HepG2 (cell line): ENCODE results near the gene SLC16A13. TPM values are rescaled to one million over a fixed set of nuclear protein-coding genes. Genes with fewer than 3 reads are reported as not detected.

ENCODE experiments used
- ATAD3A ChIP-seq: sonication (generic); formaldehyde crosslinking; IDR thresholded peaks from 2 replicates; pipeline ENCODE4 v1.4.0; 2020; ENCODE audit warnings: missing genetic modification reagents
- BCL6 ChIP-seq: IDR thresholded peaks from 2 replicates; pipeline ENCODE4 v1.6.1; 2016; ENCODE audit warnings: missing genetic modification reagents, missing compliant biosample characterization
- GFI1 ChIP-seq: sonication (generic); formaldehyde crosslinking; IDR thresholded peaks from 2 replicates; pipeline ENCODE4 v1.5.0; 2020; ENCODE audit warnings: missing genetic modification reagents, mild to moderate bottlenecking, borderline replicate concordance
- IKZF1 ChIP-seq: fragments of 450-650 bp; IDR thresholded peaks from 2 replicates; pipeline ENCODE4 v1.7.1; 2016
- KIAA2018 ChIP-seq: sonication (generic); formaldehyde crosslinking; IDR thresholded peaks from 2 replicates; pipeline ENCODE4 v1.5.0; 2020; ENCODE audit warnings: mild to moderate bottlenecking, missing genetic modification reagents, borderline replicate concordance
- MYC ChIP-seq: sonication (generic); formaldehyde crosslinking; IDR thresholded peaks from 2 replicates; pipeline ENCODE4 v1.9.0; 2021; ENCODE audit warnings: missing genetic modification reagents, borderline replicate concordance
- MZF1 ChIP-seq: sonication (generic); formaldehyde crosslinking; IDR thresholded peaks from 2 replicates; pipeline ENCODE4 v1.8.1; 2023; ENCODE audit warnings: mild to moderate bottlenecking, missing genetic modification reagents, borderline replicate concordance
- NAIF1 ChIP-seq: sonication (generic); formaldehyde crosslinking; IDR thresholded peaks from 2 replicates; pipeline ENCODE4 v1.5.0; 2020; ENCODE audit warnings: mild to moderate bottlenecking, missing genetic modification reagents, borderline replicate concordance
- NFE2 ChIP-seq: sonication (generic); formaldehyde crosslinking; IDR thresholded peaks from 2 replicates; pipeline ENCODE4 v1.4.0; 2020; ENCODE audit warnings: missing genetic modification reagents
- NFKBIZ ChIP-seq: IDR thresholded peaks from 2 replicates; pipeline ENCODE4 v1.6.1; 2018; ENCODE audit warnings: missing genetic modification reagents, missing compliant biosample characterization
- SUZ12 ChIP-seq: fragments of 150-350 bp; IDR thresholded peaks from 2 replicates; pipeline ENCODE4 v1.6.1; 2014; ENCODE audit warnings: low read depth, low read length
- ZFP91 ChIP-seq: sonication (generic); formaldehyde crosslinking; IDR thresholded peaks from 2 replicates; pipeline ENCODE4 v1.9.0; 2022; ENCODE audit warnings: missing genetic modification reagents, mild to moderate bottlenecking, borderline replicate concordance
- ZNF383 ChIP-seq: sonication (generic); formaldehyde crosslinking; IDR thresholded peaks from 2 replicates; pipeline ENCODE4 v1.4.0; 2020; ENCODE audit warnings: missing genetic modification reagents, mild to moderate bottlenecking, borderline replicate concordance
- ZNF432 ChIP-seq: sonication (generic); formaldehyde crosslinking; IDR thresholded peaks from 2 replicates; pipeline ENCODE4 v1.5.0; 2020; ENCODE audit warnings: missing genetic modification reagents, mild to moderate bottlenecking, borderline replicate concordance
- ZNF552 ChIP-seq: sonication (generic); formaldehyde crosslinking; IDR thresholded peaks from 2 replicates; pipeline ENCODE4 v1.9.0; 2022; ENCODE audit warnings: missing genetic modification reagents, mild to moderate bottlenecking, borderline replicate concordance
- ZNF580 ChIP-seq: IDR thresholded peaks from 2 replicates; pipeline ENCODE4 v1.6.1; 2016; ENCODE audit warnings: low read depth, borderline replicate concordance
- ZSCAN31 ChIP-seq: sonication (generic); formaldehyde crosslinking; IDR thresholded peaks from 2 replicates; pipeline ENCODE4 v1.5.0; 2020; ENCODE audit warnings: low read depth, mild to moderate bottlenecking, missing genetic modification reagents
- polyA plus RNA-seq, 8 experiments: library from polyadenylated mRNA; depleted of rRNA in 3 of 8; stranded (reverse) in 7 of 8; unstranded in 1 of 8; fragments of >200 nt; fragmentation: Illumina TruSeq in 4 of 8; extraction: Trizol in 4 of 8; gene quantifications; 2 replicates each; pipeline versions ENCODE4 v1.2.1 to v1.2.3, GENCODE V29; 2011 to 2016; ENCODE audit warnings: low read depth in 4 of 8, missing spikeins in 1 of 8, mixed read lengths in 1 of 8; ENCODE audit not compliant: insufficient read depth in 1 of 8
- total RNA-seq, 5 experiments: library from RNA; depleted of rRNA; stranded (reverse); fragments of >200 nt; fragmentation: Illumina TruSeq; extraction: Trizol; gene quantifications; 2 replicates each; pipeline ENCODE4 v1.2.3, GENCODE V29; 2016; ENCODE audit warnings: low read depth in 1 of 5

Gene SLC16A13
- total and polyA plus RNA-seq, 2 of the 13 experiments (the other 11 are each of a cell fraction or from before 2014, with no cell fraction given), result 2.2 to 3.0 TPM

- TF ChIP-seq ZNF552 (no peak), ATAD3A (CRISPR knock-in tag) (no peak), ZSCAN31 (CRISPR knock-in tag) (no peak), GFI1 (CRISPR knock-in tag) (no peak), KIAA2018 (CRISPR knock-in tag) (no peak), NAIF1 (no peak), ZFP91 (CRISPR knock-in tag) (no peak; the same call in 1 of the 2 replicates), MZF1 (CRISPR knock-in tag) (no peak), ZNF432 (CRISPR knock-in tag) (no peak), SUZ12 (no peak), ZNF580 (no peak), ZNF383 (no peak), NFKBIZ (CRISPR knock-in tag) (no peak), IKZF1 (no peak), BCL6 (no peak), MYC (CRISPR knock-in tag) (peak; percentile 51; the same call in 1 of the 2 replicates), NFE2 (CRISPR knock-in tag) (no peak)
Measured at GRCh38 chr17:7038025-7038862, 2.4 kb downstream of the SLC16A13 start (continued).
